ENCODE measurements around the gene PCBD2. TPM values are rescaled to one million over a fixed set of nuclear protein-coding genes. Genes with fewer than 3 reads are reported as not detected.

PCBD2 gene
- total RNA-seq, 1 donor from 2014 or later = 26.3 TPM

- Histone ChIP-seq H3K4me1 (no peaks in the 10 kb centered on the region), H3K27me3 (ENCODE audit: low read depth) (no peaks in the 10 kb centered on the region), H3K36me3 (peaks cover 42% of the 10 kb centered on the region), H3K4me3 (no peak overlapping the region), H3K27ac (replicated peaks) (no peak overlapping the region), H3K9me3 (replicated peaks) (no peaks in the 10 kb centered on the region)
- DNase-seq = no peak
- TF ChIP-seq CTCF (IDR thresholded peaks at IDR 0.05; ENCODE audit: borderline replicate concordance) = no peak
- intact Hi-C loops (cut with micrococcal nuclease) = no loop called here
Observed at GRCh38 chr5:134965271-134965825, 60.4 kb downstream of the PCBD2 start.

GRCh38 chr5:134967607-134968006 lies 62.7 kb downstream of the PCBD2 start, which contains the start of gene CATSPER3:
TSS of gene CATSPER3 (plus strand) at chr5:134967907. CDS start at chr5:134967992, 85 bp downstream.
- Histone ChIP-seq H3K27me3 (ENCODE audit: low read depth) (no peaks in the 10 kb centered on the region), H3K27ac (replicated peaks) (no peak within 1 kb of the TSS), H3K4me3 (no peak within 1 kb of the TSS), H3K9me3 (replicated peaks) (no peaks in the 10 kb centered on the region), H3K4me1 (no peaks in the 10 kb centered on the region), H3K36me3 (peaks cover 22% of the 10 kb centered on the region)
- no peak for TF ChIP-seq CTCF (IDR thresholded peaks at IDR 0.05; ENCODE audit: borderline replicate concordance)
- intact Hi-C loops (cut with micrococcal nuclease) = no loop called here
- DNase-seq = no peak

GRCh38 chr5:134968055-134968454 lies 63.1 kb downstream of the PCBD2 start:
- intact Hi-C loops (cut with micrococcal nuclease) = no loop called here
- H3K4me1 ChIP-seq = no peaks in the 10 kb centered on the region
- no peaks in the 10 kb centered on the region for H3K9me3 ChIP-seq (replicated peaks)
- H3K27ac ChIP-seq (replicated peaks) = no peak overlapping the region
- no peaks in the 10 kb centered on the region for H3K27me3 ChIP-seq (ENCODE audit: low read depth)
- DNase-seq = no peak
- no peak overlapping the region for H3K4me3 ChIP-seq
- no peak for TF ChIP-seq CTCF (IDR thresholded peaks at IDR 0.05; ENCODE audit: borderline replicate concordance)
- peaks cover 17% of the 10 kb centered on the region for H3K36me3 ChIP-seq

GRCh38 chr5:134969166-134969565 lies 64.2 kb downstream of the PCBD2 start:
- H3K4me1 ChIP-seq = no peaks in the 10 kb centered on the region
- no peak for TF ChIP-seq CTCF (IDR thresholded peaks at IDR 0.05; ENCODE audit: borderline replicate concordance)
- H3K27me3 ChIP-seq (ENCODE audit: low read depth) = no peaks in the 10 kb centered on the region
- DNase-seq = no peak
- H3K4me3 ChIP-seq = no peak overlapping the region
- no peaks in the 10 kb centered on the region for H3K9me3 ChIP-seq (replicated peaks)
- H3K27ac ChIP-seq (replicated peaks) = no peak overlapping the region
- intact Hi-C loops (cut with micrococcal nuclease) = no loop called here
- H3K36me3 ChIP-seq = peaks cover 10% of the 10 kb centered on the region

GRCh38 chr5:134975078-134975715 lies 70.3 kb downstream of the PCBD2 start:
- intact Hi-C loops (cut with micrococcal nuclease) = no loop called here
- peaks cover 30% of the 10 kb centered on the region for H3K9me3 ChIP-seq (replicated peaks)
- H3K36me3 ChIP-seq = no peaks in the 10 kb centered on the region
- H3K4me3 ChIP-seq = no peak overlapping the region
- TF ChIP-seq CTCF (IDR thresholded peaks at IDR 0.05; ENCODE audit: borderline replicate concordance) = no peak
- H3K27me3 ChIP-seq (ENCODE audit: low read depth) = no peaks in the 10 kb centered on the region
- no peak for DNase-seq
- no peaks in the 10 kb centered on the region for H3K4me1 ChIP-seq
- H3K27ac ChIP-seq (replicated peaks) = no peak overlapping the region

All from left ventricle myocardium inferior (tissue), 1 donor.